Lung (tissue), 12 donors: Measurements from ENCODE around the gene DDX51. TPM values are rescaled to one million over a fixed set of nuclear protein-coding genes. Genes with fewer than 3 reads are reported as not detected.

Experiments used
- ATAC-seq: fragments of 200-7000 bp; cut with Tn5 transposase; one replicate; pipeline ENCODE4 v1.9.1; 2020; ENCODE audit warnings: moderate number of reproducible peaks; ENCODE audit not compliant: insufficient read depth, low FRiP score
- DNase-seq, 3 donors: peaks; one replicate each; pipeline ENCODE4 v3.0.0-alpha.2; 2013 to 2017
- H3K27ac ChIP-seq, 2 donors: one replicate each; pipeline ENCODE4 v1.5.1; 2013; ENCODE audit warnings: mild to moderate bottlenecking in 2 of 2, moderate library complexity in 2 of 2, control low read depth in 1 of 2, inconsistent platforms in 1 of 2, low read depth in 1 of 2, low read length in 1 of 2
- H3K27me3 ChIP-seq, 3 donors: one replicate each; pipeline ENCODE4 v1.5.1; 2013; ENCODE audit warnings: low read length in 2 of 3; ENCODE audit not compliant: control insufficient read depth in 3 of 3, insufficient read depth in 3 of 3
- H3K36me3 ChIP-seq, 4 donors: one replicate each; pipeline ENCODE4 v1.5.1; 2013; ENCODE audit warnings: low read length in 4 of 4, mild to moderate bottlenecking in 1 of 4, moderate library complexity in 1 of 4; ENCODE audit not compliant: control insufficient read depth in 4 of 4, insufficient read depth in 4 of 4
- H3K4me1 ChIP-seq, 5 donors: one replicate each; pipeline ENCODE4 v1.5.1; 2013; ENCODE audit warnings: low read length in 5 of 5, mild to moderate bottlenecking in 2 of 5, moderate library complexity in 1 of 5; ENCODE audit not compliant: control insufficient read depth in 5 of 5, insufficient read depth in 5 of 5
- H3K4me3 ChIP-seq: one replicate; pipeline ENCODE4 v1.5.1; 2013; ENCODE audit warnings: mild to moderate bottlenecking, control low read depth, moderate library complexity
- H3K9ac ChIP-seq, 2 donors: one replicate each; pipeline ENCODE4 v1.5.1; 2013; ENCODE audit warnings: low read length in 2 of 2, control low read depth in 1 of 2; ENCODE audit not compliant: insufficient read depth in 1 of 2
- H3K9me3 ChIP-seq, 4 donors: one replicate each; pipeline ENCODE4 v1.5.1; 2013; ENCODE audit warnings: low read length in 3 of 4, mild to moderate bottlenecking in 1 of 4, moderate library complexity in 1 of 4; ENCODE audit not compliant: control insufficient read depth in 4 of 4, insufficient read depth in 3 of 4
- CTCF ChIP-seq: IDR thresholded peaks from 2 replicates; pipeline ENCODE4 v1.5.1; 2012; ENCODE audit warnings: mild to moderate bottlenecking; ENCODE audit errors: control extremely low read depth, extremely low read depth
- WGBS, 2 donors: extraction: QIAGEN DNeasy Blood & Tissue Kit; methylation state at CpG; one replicate each; pipeline ENCODE4 v1.1.7; 2013; 5-methylcytosine and 5-hydroxymethylcytosine counted together
- polyA plus RNA-seq, 2 donors: library from polyadenylated mRNA; stranded (reverse); fragments of 200-250 nt; gene quantifications; one replicate each; pipeline ENCODE4 v1.2.1, GENCODE V29; 2013
- total RNA-seq, 2 donors: library from RNA; depleted of rRNA in 1 of 2; stranded (reverse); fragments of >200 nt in 1 of 2; gene quantifications; one replicate each; pipeline ENCODE4 v1.2.1, GENCODE V29; 2014 to 2021
- donor health status: control.
- donor health status: control.
- donor health status: Bipolar disorder and iron deficiency.
- donor health status: healthy.
- donor health status: DM: yes; HTN: yes; CAD: no.

The DDX51 gene
- total and polyA plus RNA-seq, 4 donors, result 15.0 to 25.9 (median 17.2) TPM

- WGBS, 2 donors, result 56 to 60% methylated on average over 33 to 35 of the region's 35 CpGs
- H3K9ac ChIP-seq, result no peak overlapping the region
- H3K27ac ChIP-seq, result no peak overlapping the region
- ATAC-seq (no peak), DNase-seq (no peak)
- no peaks in the 10 kb centered on the region for H3K9me3 ChIP-seq
- H3K4me1 ChIP-seq, result peaks cover 0 to 3% (median 0%) of the 10 kb centered on the region in 5 donors
- peaks cover 0 to 25% (median 0%) of the 10 kb centered on the region in 3 donors for H3K27me3 ChIP-seq
- H3K36me3 ChIP-seq, result no peaks in the 10 kb centered on the region
- no peak overlapping the region for H3K4me3 ChIP-seq
- TF ChIP-seq CTCF, result no peak
Observed at GRCh38 chr12:132173135-132174014, 29.3 kb upstream of the DDX51 start.

DNA sequence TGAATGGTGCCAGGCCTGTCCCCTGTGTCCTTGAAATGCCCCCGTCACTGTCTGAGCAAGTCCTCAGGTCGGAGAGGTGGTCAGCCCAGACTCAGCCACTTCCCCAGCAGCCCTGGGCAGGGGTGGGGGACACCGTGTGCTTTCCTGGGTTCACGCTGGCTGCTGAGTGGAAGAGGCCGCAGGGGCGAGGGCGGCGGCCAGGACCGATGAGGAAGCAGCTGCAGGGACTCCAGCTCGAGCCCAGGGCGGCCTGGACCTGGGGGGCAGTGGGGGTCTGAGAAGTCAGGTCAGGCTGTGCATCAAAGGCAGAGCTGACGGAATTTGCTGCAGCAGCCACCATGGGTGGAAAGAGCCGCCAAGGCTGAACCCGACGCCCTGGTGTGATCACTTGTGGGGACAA, 28.5 kb upstream of the DDX51 start:
- H3K36me3 ChIP-seq, result no peaks in the 10 kb centered on the region
- H3K9me3 ChIP-seq, result no peaks in the 10 kb centered on the region
- 46 to 52% methylated on average over 15 of the region's 15 CpGs for WGBS, 2 donors
- DNase-seq (no peak), ATAC-seq (no peak)
- H3K4me1 ChIP-seq, result peaks cover 0 to 3% (median 0%) of the 10 kb centered on the region in 5 donors
- no peak overlapping the region for H3K27ac ChIP-seq
- no peak overlapping the region for H3K9ac ChIP-seq
- H3K27me3 ChIP-seq, result peaks cover 0 to 24% (median 0%) of the 10 kb centered on the region in 3 donors
- no peak overlapping the region for H3K4me3 ChIP-seq
- TF ChIP-seq CTCF, result no peak

DNA sequence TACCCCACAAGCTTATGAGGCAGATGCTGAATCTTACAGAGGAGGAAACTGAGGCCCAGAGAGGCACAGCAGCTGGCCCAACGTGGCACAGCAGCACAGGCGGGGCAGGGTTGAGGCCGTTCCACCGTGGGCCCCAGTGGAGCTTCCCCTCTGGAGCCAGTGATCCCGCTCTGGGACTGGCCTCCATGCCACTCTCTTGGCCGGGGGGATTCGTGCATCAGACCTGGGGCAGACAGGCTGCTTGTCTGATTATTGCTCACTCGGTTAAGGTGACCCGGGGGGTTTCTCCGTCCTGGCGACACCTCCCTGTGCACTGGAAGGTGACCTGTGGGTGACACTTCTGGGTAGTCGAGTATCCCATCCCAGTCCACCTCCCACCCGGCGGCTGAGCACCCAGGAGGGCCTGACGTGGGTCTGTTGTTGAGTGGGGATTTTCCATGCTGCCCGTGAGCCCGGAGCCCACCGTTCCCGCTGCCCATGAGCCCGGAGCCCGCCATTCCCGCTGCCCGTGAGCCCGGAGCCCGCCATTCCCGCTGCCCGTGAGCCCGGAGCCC, 27.9 kb upstream of the DDX51 start:
- H3K4me1 ChIP-seq, result peaks cover 0 to 3% (median 0%) of the 10 kb centered on the region in 5 donors
- ATAC-seq (no peak), DNase-seq (no peak)
- H3K36me3 ChIP-seq, result no peaks in the 10 kb centered on the region
- no peak overlapping the region for H3K9ac ChIP-seq
- no peak overlapping the region for H3K27ac ChIP-seq
- 81 to 89% methylated on average over 24 to 28 of the region's 28 CpGs for WGBS, 2 donors
- TF ChIP-seq CTCF, result no peak
- H3K4me3 ChIP-seq, result no peak overlapping the region
- peaks cover 0 to 24% (median 0%) of the 10 kb centered on the region in 3 donors for H3K27me3 ChIP-seq
- no peaks in the 10 kb centered on the region for H3K9me3 ChIP-seq
